Measurements from ENCODE around the gene APCS. TPM values are rescaled to one million over a fixed set of nuclear protein-coding genes. Genes with fewer than 3 reads are reported as not detected.

Gene APCS, protein sequence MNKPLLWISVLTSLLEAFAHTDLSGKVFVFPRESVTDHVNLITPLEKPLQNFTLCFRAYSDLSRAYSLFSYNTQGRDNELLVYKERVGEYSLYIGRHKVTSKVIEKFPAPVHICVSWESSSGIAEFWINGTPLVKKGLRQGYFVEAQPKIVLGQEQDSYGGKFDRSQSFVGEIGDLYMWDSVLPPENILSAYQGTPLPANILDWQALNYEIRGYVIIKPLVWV
- not detected for total RNA-seq
- long read RNA-seq, donor 1 = 0 reads
- long read RNA-seq, donor 2 = 0 reads

DNA sequence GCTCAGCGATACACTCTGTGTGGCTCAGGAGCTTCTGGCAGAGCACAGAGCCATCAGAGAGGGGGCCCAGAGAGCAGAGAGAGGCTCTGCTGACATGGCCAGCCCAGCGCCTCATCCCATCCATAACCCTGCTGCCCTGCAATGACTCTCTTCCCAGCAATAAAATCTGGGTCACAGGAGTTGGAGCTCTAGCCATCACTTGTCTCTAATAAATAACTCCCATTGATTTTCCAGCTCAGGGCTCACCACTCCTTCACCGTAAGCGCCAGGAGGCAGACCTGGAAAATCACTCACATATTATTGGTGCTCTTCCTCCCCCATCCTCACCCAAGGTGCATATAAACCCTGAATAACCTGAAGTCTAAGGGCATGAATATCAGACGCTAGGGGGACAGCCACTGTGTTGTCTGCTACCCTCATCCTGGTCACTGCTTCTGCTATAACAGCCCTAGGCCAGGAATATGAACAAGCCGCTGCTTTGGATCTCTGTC, at the start of gene APCS:
APCS (plus strand) TSS at position 366 of the 491 bp plus-strand sequence; CDS start at position 462, 96 bp downstream.
- DNase-seq (ENCODE audit: low spot score) = no peak
- intact Hi-C loops (cut with DNase I) = no loop called here

DNA sequence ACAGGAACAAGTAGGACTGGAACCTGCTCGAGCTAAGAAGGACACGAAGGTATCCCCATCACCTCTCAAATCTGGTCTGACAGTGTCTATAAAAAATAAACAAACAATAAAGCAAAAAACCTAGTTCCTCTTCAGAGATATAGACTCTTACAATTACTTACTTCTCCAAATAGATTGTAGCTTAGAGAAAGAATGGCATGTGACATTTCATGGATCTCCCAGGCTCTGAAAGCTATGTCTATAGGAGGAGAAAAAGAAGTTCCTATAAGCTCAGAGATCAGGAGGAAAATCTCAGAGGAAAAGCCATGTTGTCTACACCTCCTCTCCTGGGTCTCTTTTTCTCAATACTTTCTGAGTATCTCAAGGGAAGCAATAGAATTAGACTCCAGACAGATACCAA, 39.5 kb upstream of the APCS start:
- intact Hi-C loops (cut with DNase I) = loop anchor here in 1 of 2 donors (10.0 kb wide), 1 partner anchor 437 kb away; no protein-coding TSS in a partner anchor

DNA sequence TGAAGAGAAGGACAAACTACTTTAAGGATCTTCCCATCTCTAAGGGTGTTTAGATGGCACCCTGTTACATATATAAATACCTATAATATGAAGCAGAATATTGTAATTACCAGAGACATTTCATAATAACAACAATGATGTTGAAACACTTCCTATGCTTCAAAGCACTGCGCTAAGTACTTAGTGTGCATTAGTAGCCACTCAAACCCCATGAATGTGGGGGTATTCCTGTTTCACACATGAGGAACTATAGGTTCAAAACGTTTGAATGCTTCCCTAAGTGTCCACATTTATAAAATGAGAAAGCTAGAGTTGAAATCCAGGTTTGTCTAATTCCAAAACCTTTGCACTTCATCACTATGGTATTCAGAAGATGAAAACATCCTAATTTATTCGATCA, 33.4 kb upstream of the APCS start:
- intact Hi-C loops (cut with DNase I) = no loop called here
- no peak for DNase-seq (ENCODE audit: low spot score)

More for the DNA sequence above, 39.5 kb upstream of the APCS start:
- DNase-seq (ENCODE audit: low spot score) = no peak

DNA sequence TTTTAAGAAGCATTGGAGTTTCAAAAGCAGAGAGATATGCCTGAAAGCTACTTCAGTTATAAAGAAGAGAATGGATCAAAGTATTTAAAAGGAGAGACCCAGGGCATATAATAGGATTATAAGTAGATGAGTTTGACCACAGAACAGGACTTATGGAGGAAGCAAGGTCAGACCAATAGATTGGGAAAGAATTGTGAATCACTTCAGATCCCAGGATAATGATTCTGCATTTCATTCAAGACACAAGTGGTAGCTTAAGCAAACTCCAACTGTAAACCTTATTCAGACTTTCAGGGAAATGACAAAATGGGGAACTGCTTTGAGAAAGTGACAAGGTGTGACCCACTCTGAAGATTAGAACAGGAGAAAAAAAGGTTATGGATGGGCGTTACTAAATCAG, 32.9 kb upstream of the APCS start:
- no peak for DNase-seq (ENCODE audit: low spot score)
- intact Hi-C loops (cut with DNase I) = no loop called here

DNA sequence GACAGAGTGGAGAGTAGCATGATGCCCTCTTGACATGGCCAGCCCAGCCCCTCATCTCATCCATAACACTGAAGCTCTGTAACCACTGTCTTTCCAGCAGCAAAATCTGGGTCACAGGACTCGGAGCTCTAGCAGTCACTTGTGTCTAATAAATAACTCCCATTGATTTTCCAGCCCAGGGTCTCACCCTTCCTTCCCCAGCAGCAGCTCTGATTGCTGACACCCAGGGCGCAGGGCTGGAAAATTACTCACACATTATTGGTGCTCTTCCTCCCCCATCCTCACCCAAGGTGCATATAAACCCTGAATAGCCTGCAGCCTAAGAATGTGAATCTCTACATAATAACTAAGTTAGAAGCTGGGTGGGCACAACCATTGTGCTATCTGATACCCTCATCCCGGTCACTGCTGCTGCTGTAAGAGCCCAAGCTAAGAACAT, 30.7 kb upstream of the APCS start:
- no peak for DNase-seq (ENCODE audit: low spot score)
- intact Hi-C loops (cut with DNase I) = no loop called here

DNA sequence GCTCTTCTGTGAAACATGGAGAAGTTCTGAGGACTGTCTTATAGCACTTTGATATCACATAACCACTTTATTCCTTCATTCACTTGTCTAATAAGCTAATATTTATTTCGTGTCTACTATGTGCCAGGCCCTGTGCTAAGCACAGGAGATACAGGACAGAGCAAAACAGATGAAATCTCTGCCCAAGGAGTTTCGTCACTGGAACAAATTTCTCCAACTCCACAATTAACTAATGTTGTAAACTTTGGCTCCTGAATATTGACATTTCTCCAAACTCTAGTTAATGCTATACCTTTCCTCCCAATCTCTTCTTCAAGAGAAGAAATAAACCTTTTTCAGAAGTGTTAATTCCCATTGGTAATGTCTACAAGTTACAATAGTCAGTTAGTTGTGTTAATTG, 27.0 kb upstream of the APCS start:
- intact Hi-C loops (cut with DNase I) = no loop called here
- no peak for DNase-seq (ENCODE audit: low spot score)

DNA sequence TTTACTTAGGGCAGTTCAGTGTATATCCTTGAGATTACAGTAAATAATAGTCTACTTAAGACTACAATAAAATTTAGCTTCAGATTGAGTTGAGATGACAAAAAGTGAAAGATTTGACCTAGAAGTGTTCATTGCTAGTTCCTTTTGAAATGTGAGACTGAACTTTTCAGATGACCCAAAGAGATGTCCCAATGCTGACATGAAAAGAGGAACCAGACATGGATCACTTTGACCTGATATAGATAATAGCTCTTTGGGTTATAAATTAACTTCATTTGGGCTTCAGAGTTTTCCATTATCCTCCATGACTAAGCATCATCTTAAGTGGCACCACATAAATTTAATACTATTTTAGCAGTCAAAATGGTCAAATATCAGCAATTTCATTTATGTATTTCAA, 26.1 kb upstream of the APCS start:
- intact Hi-C loops (cut with DNase I) = no loop called here
- DNase-seq (ENCODE audit: low spot score) = no peak

DNA sequence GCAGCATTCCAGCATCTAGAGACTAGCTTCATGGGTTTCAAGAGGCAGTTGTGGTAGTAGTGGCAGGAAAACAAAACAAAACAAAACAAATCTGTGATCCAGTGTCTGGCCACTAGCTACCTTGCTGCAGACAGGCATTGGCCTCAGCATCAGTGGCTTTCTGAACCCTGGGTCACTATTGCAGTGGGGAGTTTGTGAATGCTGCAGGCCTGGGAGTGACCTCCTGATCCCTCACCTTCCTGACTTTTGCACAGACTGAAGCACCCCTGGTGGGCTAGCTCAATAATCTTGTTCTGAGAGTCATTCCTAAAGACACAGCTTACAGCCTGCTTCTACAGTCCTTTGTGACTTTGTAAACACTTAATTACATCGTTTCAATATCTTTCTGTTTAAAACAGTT, 24.9 kb upstream of the APCS start:
- intact Hi-C loops (cut with DNase I) = no loop called here
- DNase-seq (ENCODE audit: low spot score) = no peak

DNA sequence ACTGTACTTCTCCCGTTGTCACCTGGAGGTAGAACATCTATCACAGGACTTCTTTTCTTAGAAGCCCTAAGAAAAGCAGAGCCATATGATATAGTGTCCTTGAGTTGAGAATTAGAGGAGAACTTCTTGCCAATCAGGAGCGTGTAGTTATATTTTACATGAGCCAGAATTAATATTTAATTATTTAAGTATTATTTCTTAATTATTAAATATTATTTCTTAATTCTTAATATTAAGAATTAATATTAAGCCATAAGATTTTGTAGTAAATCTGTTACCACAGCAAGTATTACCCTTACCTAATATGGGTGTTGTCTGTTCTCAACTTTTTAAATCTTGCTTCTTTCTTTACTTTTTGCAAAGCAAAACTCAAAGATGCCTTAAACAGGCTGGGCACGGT, 10.2 kb upstream of the APCS start:
- DNase-seq (ENCODE audit: low spot score) = no peak
- intact Hi-C loops (cut with DNase I) = no loop called here

DNA sequence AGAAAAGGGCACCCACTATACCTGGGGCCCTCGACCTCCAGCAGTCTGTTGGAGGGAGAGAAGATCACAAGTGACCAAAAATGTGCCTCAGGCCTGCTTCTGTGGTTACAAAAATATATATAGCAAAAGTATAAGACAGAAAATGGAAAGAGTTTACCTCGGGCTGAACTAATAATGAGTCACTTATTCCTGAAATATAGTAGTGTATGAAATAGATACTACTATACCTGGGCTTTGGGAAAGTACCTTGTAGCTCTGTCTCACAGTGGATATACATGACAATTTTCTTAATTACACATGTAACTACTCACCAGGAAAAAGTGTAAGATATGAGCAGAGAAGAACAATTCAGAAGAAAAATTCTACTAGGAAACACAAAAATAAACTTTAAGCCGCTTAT, 7.3 kb upstream of the APCS start:
- DNase-seq (ENCODE audit: low spot score) = no peak
- intact Hi-C loops (cut with DNase I) = no loop called here

DNA sequence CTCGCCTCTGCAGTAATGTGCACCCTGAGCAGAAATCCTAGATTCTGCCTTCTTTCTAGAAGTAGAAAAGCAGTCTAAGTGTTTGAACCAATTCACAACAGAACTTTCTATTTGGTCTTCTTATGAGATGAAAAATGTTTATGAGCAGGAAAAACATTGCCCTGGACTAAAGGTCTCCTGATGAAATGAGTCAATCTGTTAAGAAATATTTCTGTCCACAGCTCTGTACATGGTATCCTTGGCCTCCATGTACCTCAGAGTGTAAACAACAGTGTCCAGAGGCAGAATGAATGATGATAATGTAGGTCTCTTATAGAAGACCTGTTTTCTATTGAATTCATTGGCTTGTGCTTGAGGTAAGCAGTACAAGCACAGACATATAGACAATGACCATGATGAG, 6.2 kb upstream of the APCS start:
- DNase-seq (ENCODE audit: low spot score) = no peak
- intact Hi-C loops (cut with DNase I) = loop anchor here in 1 of 2 donors (1.0 kb wide), 1 partner anchor 46 kb away; no protein-coding TSS in a partner anchor

DNA sequence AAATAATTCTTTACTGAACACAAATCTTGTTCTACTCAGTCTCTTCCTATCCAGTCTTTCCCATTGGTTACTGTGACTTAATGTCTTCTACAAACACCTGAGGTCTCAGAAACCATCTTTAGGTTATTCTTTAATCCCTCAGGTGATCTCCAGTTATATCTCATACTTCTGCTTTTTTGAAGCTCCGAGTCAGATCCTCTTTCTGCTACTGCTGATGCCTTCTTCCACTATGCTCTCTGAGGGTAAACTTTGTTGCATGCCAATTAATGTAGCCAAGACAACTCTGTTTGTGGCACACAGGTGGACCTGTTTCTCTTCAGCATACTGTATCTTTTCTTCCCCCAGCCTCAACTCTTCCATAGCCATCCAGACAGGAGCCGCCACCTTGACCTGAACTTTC, 3.1 kb upstream of the APCS start:
- no peak for DNase-seq (ENCODE audit: low spot score)
- intact Hi-C loops (cut with DNase I) = loop anchor here in 1 of 2 donors (1.0 kb wide), 1 partner anchor 134 kb away; no protein-coding TSS in a partner anchor

DNA sequence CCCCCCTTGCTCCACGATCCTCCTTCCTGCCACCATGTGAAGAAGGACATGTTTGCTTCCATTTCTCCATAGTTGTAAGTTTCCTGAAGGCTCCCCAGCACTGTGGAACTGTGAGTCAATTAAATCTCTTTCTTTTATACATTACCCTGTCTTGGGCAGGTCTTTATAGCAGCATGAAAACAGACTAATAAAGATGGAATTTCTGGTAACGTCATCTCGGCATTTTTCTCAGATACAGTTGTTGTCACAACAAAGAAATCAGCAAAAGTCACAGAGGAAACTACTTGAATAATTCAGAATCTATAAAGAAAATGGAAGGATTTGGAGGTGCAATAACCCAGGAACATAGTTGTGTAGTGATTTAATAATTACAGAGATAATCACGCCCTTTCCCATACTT, 4.4 kb downstream of the APCS start:
- no peak for DNase-seq (ENCODE audit: low spot score)
- intact Hi-C loops (cut with DNase I) = no loop called here

DNA sequence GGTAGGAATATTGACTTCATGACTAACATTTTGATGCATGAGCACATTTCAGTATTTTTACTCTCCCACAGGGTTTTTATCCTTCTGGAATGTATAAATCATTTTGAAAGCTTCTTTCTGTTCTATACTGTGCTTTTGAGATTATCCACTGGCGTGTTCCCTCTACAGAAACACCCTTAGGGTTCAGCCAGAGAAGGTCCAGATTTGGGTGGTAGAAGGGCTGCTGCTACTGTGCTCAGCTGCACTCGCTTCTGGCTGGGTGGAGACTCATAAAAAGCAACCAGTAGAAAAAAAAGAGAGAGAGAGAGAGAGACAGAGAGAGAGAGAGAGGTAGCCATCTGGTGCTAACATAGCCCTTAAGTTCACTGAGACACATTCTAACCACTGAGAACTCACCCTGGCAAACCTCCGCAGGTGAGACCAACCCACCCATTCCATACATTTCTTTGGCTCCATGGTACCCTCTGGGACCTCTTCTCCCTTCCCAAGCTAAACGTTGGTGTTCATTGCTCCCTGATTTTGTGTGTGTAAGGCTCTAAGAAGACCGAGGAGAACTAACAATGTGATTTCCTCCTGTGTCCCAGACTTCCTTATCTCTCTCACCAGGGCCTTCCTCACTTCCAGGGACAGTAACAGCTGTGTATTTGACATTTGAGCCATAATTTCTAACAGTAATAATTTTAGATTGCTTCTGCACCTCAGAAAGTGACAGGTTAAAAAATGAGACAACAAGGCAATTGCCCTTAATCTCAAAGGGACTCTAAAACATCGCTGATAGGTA, 7.2 kb downstream of the APCS start:
- no peak for DNase-seq (ENCODE audit: low spot score)
- intact Hi-C loops (cut with DNase I) = no loop called here

DNA sequence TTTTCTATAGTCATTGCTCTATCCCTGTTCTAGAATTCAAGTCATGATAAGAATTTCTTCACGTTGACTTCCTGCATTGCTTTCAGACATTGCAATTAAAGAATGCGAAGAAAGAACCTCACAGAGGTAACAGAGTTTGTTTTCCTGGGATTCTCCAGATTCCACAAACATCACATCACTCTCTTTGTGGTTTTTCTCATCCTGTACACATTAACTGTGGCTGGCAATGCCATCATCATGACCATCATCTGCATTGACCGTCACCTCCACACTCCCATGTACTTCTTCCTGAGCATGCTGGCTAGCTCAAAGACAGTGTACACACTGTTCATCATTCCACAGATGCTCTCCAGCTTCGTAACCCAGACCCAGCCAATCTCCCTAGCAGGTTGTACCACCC, 10.6 kb downstream of the APCS start:
- intact Hi-C loops (cut with DNase I) = no loop called here
- no peak for DNase-seq (ENCODE audit: low spot score)

DNA sequence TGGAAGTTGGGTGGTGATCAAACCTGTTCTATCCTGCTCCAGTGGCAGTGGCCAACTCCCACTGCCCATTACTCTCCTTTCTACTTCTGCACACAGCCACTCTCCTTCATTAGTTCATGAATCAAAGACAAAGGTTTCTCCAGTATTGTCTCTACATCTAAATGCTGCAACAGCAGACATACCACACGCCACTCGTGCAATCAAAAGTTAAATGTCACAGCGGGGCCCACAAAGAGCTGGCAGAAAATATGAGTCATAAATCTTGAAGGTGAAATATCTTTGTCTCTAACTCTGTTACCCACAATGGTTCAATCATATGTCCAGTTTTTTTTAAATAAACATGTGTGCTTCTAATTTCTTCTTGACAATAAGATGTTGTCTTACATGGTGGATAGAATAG, 13.3 kb downstream of the APCS start:
- intact Hi-C loops (cut with DNase I) = no loop called here
- DNase-seq (ENCODE audit: low spot score) = no peak

DNA sequence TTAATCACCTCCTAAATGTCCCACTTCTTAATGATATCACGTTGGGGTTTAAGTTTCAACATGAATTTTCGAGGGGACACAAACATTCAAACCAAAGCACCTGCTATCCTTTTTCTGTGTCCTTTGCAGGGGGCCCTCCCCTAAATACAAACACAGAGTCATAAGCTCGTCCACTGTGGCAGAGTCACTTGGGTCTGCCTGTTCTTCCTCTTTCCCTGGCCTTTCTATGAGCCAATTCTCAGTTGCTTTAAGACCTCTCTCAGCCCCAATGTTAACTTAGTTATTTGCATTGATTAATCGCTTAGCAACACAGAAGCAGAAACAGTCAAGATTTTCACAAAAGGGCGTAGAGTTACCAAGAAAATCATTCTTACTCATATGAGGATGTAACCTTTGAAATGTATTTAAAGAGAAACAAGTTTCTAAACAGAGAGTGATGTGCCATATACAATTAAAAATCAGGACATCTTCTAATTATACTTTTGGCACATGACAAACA, 14.9 kb downstream of the APCS start:
- intact Hi-C loops (cut with DNase I) = no loop called here
- DNase-seq (ENCODE audit: low spot score) = no peak

DNA sequence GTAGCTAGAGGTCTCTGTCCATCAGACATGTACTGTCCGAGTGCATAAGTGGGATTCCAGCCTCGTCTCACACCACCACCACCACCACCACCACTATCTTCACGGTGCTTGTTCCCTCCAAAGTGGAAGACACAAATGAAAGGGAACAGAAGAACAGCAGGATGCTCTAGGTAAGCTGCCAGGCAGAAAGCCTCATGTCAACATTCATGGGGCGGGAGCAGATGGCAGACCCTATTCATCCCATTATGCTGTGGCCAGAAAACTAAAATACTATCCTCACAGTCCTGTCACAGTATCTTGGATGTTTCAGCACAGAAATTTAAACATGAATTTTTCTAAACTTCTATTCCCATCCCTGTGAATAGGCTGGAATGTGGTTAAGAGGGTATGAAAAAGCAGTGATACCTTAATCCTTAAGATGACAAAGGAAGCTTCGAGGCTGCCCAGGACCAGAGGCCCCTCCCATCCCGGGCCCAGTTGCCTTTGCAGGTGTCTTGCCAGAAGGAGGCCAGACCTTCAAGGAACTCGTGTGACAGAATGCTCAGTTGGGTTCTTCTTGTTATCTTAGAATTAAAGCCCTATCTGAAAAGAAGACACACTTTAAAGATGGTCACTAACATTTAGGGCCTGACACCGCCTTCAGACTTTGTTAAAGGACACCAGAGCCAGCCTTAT, 24.7 kb downstream of the APCS start:
- intact Hi-C loops (cut with DNase I) = no loop called here
- DNase-seq (ENCODE audit: low spot score) = no peak

DNA sequence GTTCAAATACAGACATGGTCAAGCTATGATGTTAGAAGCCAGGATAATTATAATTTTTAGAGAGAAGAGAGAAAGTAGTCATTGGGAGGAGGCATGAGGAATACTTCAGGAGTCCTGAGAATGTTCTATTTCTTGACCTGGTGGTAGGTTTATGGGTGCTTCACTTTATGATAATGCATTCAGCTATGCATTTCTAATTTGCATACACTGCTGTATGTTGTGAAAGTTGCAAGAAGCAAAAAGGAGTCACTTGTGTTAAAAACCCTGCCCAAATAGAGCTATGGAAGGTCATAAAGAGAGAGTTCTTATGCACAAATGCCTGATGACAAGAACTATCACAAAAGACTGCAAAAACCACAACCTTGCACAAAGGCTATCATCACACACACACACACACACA, 45.3 kb downstream of the APCS start:
- intact Hi-C loops (cut with DNase I) = no loop called here
- DNase-seq (ENCODE audit: low spot score) = no peak
